SU-DHL-6 (cell line): ENCODE measurements around the gene RPS6KC1.
"Not testable (repeated sequence)": the region's sequence is repeated elsewhere in the genome, so short reads cannot be mapped to it uniquely, and the experiment has no call there.

Experiments
- H2AFZ ChIP-seq: fragments of 200-600 bp; sonication (generic); 2 replicates; pipeline ENCODE4 v1.6.1; 2014; ENCODE audit warnings: low read depth, mild to moderate bottlenecking, moderate library complexity, mixed read lengths, antibody characterized with exemption, low read length; ENCODE audit not compliant: severe bottlenecking
- H3F3A ChIP-seq: fragments of 200-600 bp; shearing (Covaris generic); 2 replicates; pipeline ENCODE4 v1.6.0; 2016; ENCODE audit warnings: antibody characterized with exemption, mild to moderate bottlenecking; ENCODE audit not compliant: insufficient read depth
- H3K27ac ChIP-seq: fragments of 200-600 bp; sonication (generic); 2 replicates; pipeline ENCODE4 v1.5.1; 2016; ENCODE audit warnings: low read depth, mild to moderate bottlenecking, low read length, moderate library complexity, mixed read lengths
- H3K27me3 ChIP-seq: fragments of 200-600 bp; sonication (generic), shearing (Covaris generic); 2 replicates; pipeline ENCODE4 v1.6.0; 2014; ENCODE audit warnings: mild to moderate bottlenecking, low read length
- H3K36me3 ChIP-seq: fragments of 200-600 bp; sonication (generic); 2 replicates; pipeline ENCODE4 v1.6.1; 2014; ENCODE audit warnings: mild to moderate bottlenecking, low read length, mixed read lengths
- H3K4me2 ChIP-seq: fragments of 300-600, 200-600 bp; shearing (Covaris generic), sonication (generic); 2 replicates; pipeline ENCODE4 v1.6.0; 2014; ENCODE audit warnings: low read length, low read depth, mild to moderate bottlenecking; ENCODE audit not compliant: poor library complexity, severe bottlenecking
- H3K4me3 ChIP-seq: fragments of 200-600 bp; sonication (generic); 2 replicates; pipeline ENCODE4 v1.5.1; 2014; ENCODE audit warnings: antibody characterized with exemption, low read length, mild to moderate bottlenecking, mixed read lengths; ENCODE audit not compliant: insufficient read depth, poor library complexity, severe bottlenecking
- H3K79me2 ChIP-seq: fragments of 200-600 bp; sonication (generic); 2 replicates; pipeline ENCODE4 v1.6.1; 2014; ENCODE audit warnings: mild to moderate bottlenecking, low read length, moderate library complexity; ENCODE audit not compliant: insufficient read depth
- H3K9ac ChIP-seq: fragments of 200-600 bp; sonication (generic); 2 replicates; pipeline ENCODE4 v1.7.0; 2014; ENCODE audit warnings: mild to moderate bottlenecking, low read length
- H3K9me2 ChIP-seq: fragments of 200-600 bp; sonication (generic); replicated peaks from 2 replicates; pipeline ENCODE4 v1.6.1; 2014; ENCODE audit warnings: low read length; ENCODE audit not compliant: insufficient read depth
- H3K9me3 ChIP-seq: fragments of 200-600 bp; sonication (generic); 2 replicates; pipeline ENCODE4 v1.6.1; 2014; ENCODE audit warnings: low read length, mixed read lengths; ENCODE audit not compliant: insufficient read depth
- H4K20me1 ChIP-seq: fragments of 200-600 bp; sonication (generic); 2 replicates; pipeline ENCODE4 v1.6.1; 2014; ENCODE audit warnings: low read depth, mild to moderate bottlenecking, antibody characterized with exemption, low read length, moderate library complexity, mixed read lengths
- EZH2phosphoT487 ChIP-seq: fragments of 200-600 bp; sonication (generic), shearing (Covaris generic); conservative IDR thresholded peaks from 2 replicates; pipeline ENCODE4 v1.6.1; 2018; ENCODE audit warnings: mild to moderate bottlenecking, antibody characterized with exemption, low read length, moderate library complexity, mixed read lengths
- TF ChIP-seq, protein P1 (sequence below): fragments of 200-600 bp; sonication (generic); IDR thresholded peaks from one replicate; pipeline ENCODE4 v1.5.1; 2017; ENCODE audit warnings: antibody characterized with exemption, mild to moderate bottlenecking, low read length, moderate library complexity; ENCODE audit not compliant: insufficient read depth, poor library complexity, severe bottlenecking

The RPS6KC1 gene

DNA sequence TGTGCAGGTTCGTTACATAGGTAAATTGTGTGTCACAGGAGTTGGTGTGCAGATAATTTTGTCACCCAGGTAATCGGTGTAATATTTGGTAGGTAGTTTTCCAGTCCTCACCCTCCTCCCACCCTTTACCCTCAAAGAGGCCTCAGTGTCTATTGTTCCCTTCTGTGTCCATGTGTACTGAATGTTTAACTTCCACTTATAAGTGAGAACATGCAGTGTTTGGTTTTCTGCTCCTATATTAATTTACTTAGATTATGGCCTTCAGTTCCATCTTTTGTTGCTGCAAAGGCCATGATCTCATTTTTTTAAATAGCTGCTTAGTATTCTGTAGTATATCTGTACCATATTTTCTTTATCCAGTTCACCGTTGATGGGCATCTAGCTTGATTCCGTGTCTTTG, 87.3 kb downstream of the RPS6KC1 start:
- Histone ChIP-seq H3K79me2 (no peaks in the 10 kb centered on the region), H3K9me2 (no peaks in the 10 kb centered on the region), H4K20me1 (no peaks in the 10 kb centered on the region), H3K4me3 (no peak overlapping the region), H2AFZ (no peak overlapping the region), H3K36me3 (no peaks in the 10 kb centered on the region), H3F3A (no peaks in the 10 kb centered on the region), H3K27ac (no peak overlapping the region), H3K9ac (no peak overlapping the region), H3K9me3 (peaks cover 4% of the 10 kb centered on the region; the same call in 1 of the 2 replicates), H3K4me2 (no peak overlapping the region), H3K27me3 (no peaks in the 10 kb centered on the region)
- TF ChIP-seq EZH2phosphoT487: no peak
- TF ChIP-seq, protein P1, sequence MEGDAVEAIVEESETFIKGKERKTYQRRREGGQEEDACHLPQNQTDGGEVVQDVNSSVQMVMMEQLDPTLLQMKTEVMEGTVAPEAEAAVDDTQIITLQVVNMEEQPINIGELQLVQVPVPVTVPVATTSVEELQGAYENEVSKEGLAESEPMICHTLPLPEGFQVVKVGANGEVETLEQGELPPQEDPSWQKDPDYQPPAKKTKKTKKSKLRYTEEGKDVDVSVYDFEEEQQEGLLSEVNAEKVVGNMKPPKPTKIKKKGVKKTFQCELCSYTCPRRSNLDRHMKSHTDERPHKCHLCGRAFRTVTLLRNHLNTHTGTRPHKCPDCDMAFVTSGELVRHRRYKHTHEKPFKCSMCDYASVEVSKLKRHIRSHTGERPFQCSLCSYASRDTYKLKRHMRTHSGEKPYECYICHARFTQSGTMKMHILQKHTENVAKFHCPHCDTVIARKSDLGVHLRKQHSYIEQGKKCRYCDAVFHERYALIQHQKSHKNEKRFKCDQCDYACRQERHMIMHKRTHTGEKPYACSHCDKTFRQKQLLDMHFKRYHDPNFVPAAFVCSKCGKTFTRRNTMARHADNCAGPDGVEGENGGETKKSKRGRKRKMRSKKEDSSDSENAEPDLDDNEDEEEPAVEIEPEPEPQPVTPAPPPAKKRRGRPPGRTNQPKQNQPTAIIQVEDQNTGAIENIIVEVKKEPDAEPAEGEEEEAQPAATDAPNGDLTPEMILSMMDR: no peak

GRCh38 chr1:213138892-213139291, 87.9 kb downstream of the RPS6KC1 start:
- H3K27me3 ChIP-seq: no peaks in the 10 kb centered on the region
- H3K79me2 ChIP-seq: no peaks in the 10 kb centered on the region
- no peaks in the 10 kb centered on the region for H3K36me3 ChIP-seq
- TF ChIP-seq EZH2phosphoT487: no peak
- TF ChIP-seq, protein P1: no peak
- peaks cover 4% of the 10 kb centered on the region; the same call in 1 of the 2 replicates for H3K9me3 ChIP-seq
- H3K27ac ChIP-seq: no peak overlapping the region
- no peak overlapping the region for H3K4me2 ChIP-seq
- no peak overlapping the region for H3K9ac ChIP-seq
- H3F3A ChIP-seq: no peaks in the 10 kb centered on the region
- no peak overlapping the region for H3K4me3 ChIP-seq
- no peaks in the 10 kb centered on the region for H3K9me2 ChIP-seq
- H2AFZ ChIP-seq: no peak overlapping the region
- H4K20me1 ChIP-seq: no peaks in the 10 kb centered on the region

DNA sequence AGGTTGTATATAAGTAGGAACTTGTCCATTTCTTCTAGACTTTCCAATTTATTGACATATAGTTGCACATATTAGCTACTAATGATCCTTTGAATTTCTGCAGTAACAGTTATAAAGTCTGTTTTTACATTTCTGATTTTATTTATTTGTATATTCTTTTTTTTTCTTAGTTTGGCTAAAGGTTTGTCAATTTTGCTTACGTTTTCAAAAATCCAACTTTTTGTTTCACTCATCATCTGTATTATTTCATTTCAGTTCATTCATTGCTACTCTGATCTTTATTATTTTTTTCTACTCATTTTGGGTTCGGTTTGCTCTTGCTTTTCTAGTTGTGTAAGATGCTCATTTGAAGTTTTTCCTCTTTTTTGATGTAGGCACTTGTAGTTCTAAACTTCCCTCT, 97.9 kb downstream of the RPS6KC1 start:
- Histone ChIP-seq H3K27ac (no peak overlapping the region), H3K4me3 (no peak overlapping the region), H4K20me1 (no peaks in the 10 kb centered on the region), H3F3A (no peaks in the 10 kb centered on the region), H3K27me3 (no peaks in the 10 kb centered on the region), H3K9me2 (no peaks in the 10 kb centered on the region), H3K4me2 (no peak overlapping the region), H3K9me3 (0 out of 2 replicates have a peak, but pooled peaks cover 6% of the 10 kb centered on the region), H3K79me2 (no peaks in the 10 kb centered on the region), H3K9ac (no peak overlapping the region), H3K36me3 (0 out of 2 replicates have a peak, but pooled peaks cover 2% of the 10 kb centered on the region), H2AFZ (no peak overlapping the region)
- TF ChIP-seq EZH2phosphoT487: no peak
- TF ChIP-seq, protein P1: no peak

- H3F3A ChIP-seq, H3K27me3 ChIP-seq, H2AFZ ChIP-seq, H3K9ac ChIP-seq, H3K4me2 ChIP-seq, H3K9me3 ChIP-seq, H3K4me3 ChIP-seq, H3K9me2 ChIP-seq, H3K27ac ChIP-seq, H3K36me3 ChIP-seq, H3K79me2 ChIP-seq, H4K20me1 ChIP-seq: not testable (repeated sequence)
These were observed 99.0 kb downstream of the RPS6KC1 start for GRCh38 chr1:213150090-213150489.
